Trophoblast cell (in vitro differentiated cells and primary cell): ENCODE data around the gene CGNL1.

Experiments used
- DNase-seq, 2 donors: peaks; one replicate each; pipeline ENCODE4 v3.0.0-alpha.2; 2016
- H2AFZ ChIP-seq: 2 replicates; pipeline ENCODE4 v1.6.1; 2013; ENCODE audit warnings: low read length, moderate library complexity, mild to moderate bottlenecking; ENCODE audit not compliant: insufficient read depth, poor library complexity
- H2AK5ac ChIP-seq: 2 replicates; pipeline ENCODE4 v1.6.1; 2013; ENCODE audit warnings: mild to moderate bottlenecking, low read length
- H2BK120ac ChIP-seq: 2 replicates; pipeline ENCODE4 v1.6.1; 2013; ENCODE audit warnings: low read length, mild to moderate bottlenecking, moderate library complexity; ENCODE audit not compliant: insufficient read depth, poor library complexity
- H2BK12ac ChIP-seq: 2 replicates; pipeline ENCODE4 v1.6.1; 2013; ENCODE audit warnings: mild to moderate bottlenecking, low read length, moderate library complexity
- H2BK5ac ChIP-seq: 2 replicates; pipeline ENCODE4 v1.6.1; 2013; ENCODE audit warnings: low read length, low read depth, moderate library complexity, mild to moderate bottlenecking; ENCODE audit not compliant: poor library complexity
- H3K14ac ChIP-seq: 2 replicates; pipeline ENCODE4 v1.6.1; 2013; ENCODE audit warnings: mild to moderate bottlenecking, low read length
- H3K18ac ChIP-seq: 2 replicates; pipeline ENCODE4 v1.6.1; 2013; ENCODE audit warnings: mild to moderate bottlenecking, low read length
- H3K23ac ChIP-seq: 2 replicates; pipeline ENCODE4 v1.6.1; 2013; ENCODE audit warnings: low read length
- H3K27ac ChIP-seq: 2 replicates; pipeline ENCODE4 v1.5.1; 2013; ENCODE audit warnings: low read depth, mild to moderate bottlenecking, inconsistent platforms, low read length, moderate library complexity
- H3K27me3 ChIP-seq: 2 replicates; pipeline ENCODE4 v1.6.1; 2013; ENCODE audit warnings: inconsistent platforms, mild to moderate bottlenecking, low read length, moderate library complexity; ENCODE audit not compliant: insufficient read depth
- H3K36me3 ChIP-seq, 2 experiments: 1 replicate in 1 of 2; 2 replicates in 1 of 2; pipeline ENCODE4 v1.6.1; 2013; ENCODE audit warnings: low read length in 2 of 2, mild to moderate bottlenecking in 2 of 2, moderate library complexity in 1 of 2; ENCODE audit not compliant: insufficient read depth in 2 of 2, control insufficient read depth in 1 of 2
- H3K4ac ChIP-seq: 2 replicates; pipeline ENCODE4 v1.6.1; 2013; ENCODE audit warnings: low read depth, mild to moderate bottlenecking, low read length, moderate library complexity
- H3K4me1 ChIP-seq, 2 experiments: 1 replicate in 1 of 2; 2 replicates in 1 of 2; pipeline ENCODE4 v1.6.1; 2013; ENCODE audit warnings: low read length in 2 of 2, mild to moderate bottlenecking in 2 of 2, moderate library complexity in 1 of 2; ENCODE audit not compliant: insufficient read depth in 2 of 2, control insufficient read depth in 1 of 2
- H3K4me2 ChIP-seq: 2 replicates; pipeline ENCODE4 v1.6.1; 2013; ENCODE audit warnings: inconsistent platforms, mild to moderate bottlenecking, low read length, moderate library complexity
- H3K4me3 ChIP-seq: 2 replicates; pipeline ENCODE4 v1.5.1; 2013; ENCODE audit warnings: mild to moderate bottlenecking, low read depth, low read length, inconsistent platforms
- H3K79me1 ChIP-seq: one replicate; pipeline ENCODE4 v1.6.1; 2013; ENCODE audit warnings: low read length
- H3K79me2 ChIP-seq: 2 replicates; pipeline ENCODE4 v1.6.1; 2013; ENCODE audit warnings: low read length, mild to moderate bottlenecking; ENCODE audit not compliant: control insufficient read depth, insufficient read depth, poor library complexity
- H3K9ac ChIP-seq: 2 replicates; pipeline ENCODE4 v1.6.1; 2013; ENCODE audit warnings: mild to moderate bottlenecking, low read length
- H3K9me3 ChIP-seq: 2 replicates; pipeline ENCODE4 v1.6.1; 2013; ENCODE audit warnings: low read depth, mild to moderate bottlenecking, control low read depth, inconsistent platforms, low read length; ENCODE audit not compliant: insufficient read depth
- H4K12ac ChIP-seq: 2 replicates; pipeline ENCODE4 v1.6.1; 2013; ENCODE audit warnings: low read depth, mild to moderate bottlenecking, low read length, moderate library complexity
- H4K8ac ChIP-seq: 2 replicates; pipeline ENCODE4 v1.6.1; 2013; ENCODE audit warnings: low read depth, mild to moderate bottlenecking, low read length, moderate library complexity
- H4K91ac ChIP-seq: one replicate; pipeline ENCODE4 v1.6.1; 2013; ENCODE audit warnings: low read depth, mild to moderate bottlenecking, low read length, moderate library complexity
- WGBS: extraction: QIAGEN DNeasy Blood & Tissue Kit; methylation state at CpG from one replicate; pipeline ENCODE4 v1.1.7; 2013; ENCODE audit warnings: missing lambda C conversion rate; ENCODE audit not compliant: insufficient read length, insufficient coverage; ENCODE audit errors: extremely low coverage; 5-methylcytosine and 5-hydroxymethylcytosine counted together

The CGNL1 gene

DNA sequence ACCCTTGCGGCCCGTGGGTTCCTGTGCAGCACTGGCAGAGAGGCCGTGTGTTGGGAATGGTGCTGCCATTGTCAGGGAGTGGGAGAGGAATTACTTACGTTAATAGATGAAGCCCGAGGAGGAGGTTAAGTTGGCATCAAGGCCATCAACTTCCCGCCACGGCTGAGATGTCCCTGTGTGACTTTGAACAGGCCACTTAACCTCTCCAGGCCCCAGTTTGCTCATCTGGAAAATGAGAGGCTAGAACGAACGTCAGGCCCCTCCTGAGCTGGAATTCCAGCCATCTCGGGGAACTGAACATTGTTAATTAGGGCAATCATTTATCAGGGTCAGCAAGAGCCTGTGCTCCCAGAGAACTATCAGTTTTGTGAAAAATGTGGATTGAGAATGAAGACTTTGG, 124.0 kb downstream of the CGNL1 start:
- Histone ChIP-seq H3K23ac (no peak overlapping the region), H3K27me3 (no peaks in the 10 kb centered on the region), H3K14ac (no peak overlapping the region), H3K79me2 (no peaks in the 10 kb centered on the region), H3K4ac (peak overlapping the region; percentile 22), H3K18ac (no peak overlapping the region), H3K4me1 (peaks cover 52 to 56% of the 10 kb centered on the region in 2 experiments), H3K27ac (no peak overlapping the region), H4K8ac (no peak overlapping the region), H3K9ac (no peak overlapping the region), H4K12ac (no peak overlapping the region), H2BK120ac (peak overlapping the region; percentile 13), H3K4me3 (no peak overlapping the region), H2BK5ac (no peak overlapping the region), H3K4me2 (no peak overlapping the region), H3K79me1 (peaks cover 29% of the 10 kb centered on the region), H2AFZ (no peak overlapping the region), H3K36me3 (no peaks in the 10 kb centered on the region), H2AK5ac (no peak overlapping the region), H4K91ac (no peak overlapping the region), H2BK12ac (peak overlapping the region; percentile 19), H3K9me3 (peaks cover 2% of the 10 kb centered on the region)
- no CpG with 5 or more reads among the region's 10 CpGs for WGBS
- no peak for DNase-seq

DNA sequence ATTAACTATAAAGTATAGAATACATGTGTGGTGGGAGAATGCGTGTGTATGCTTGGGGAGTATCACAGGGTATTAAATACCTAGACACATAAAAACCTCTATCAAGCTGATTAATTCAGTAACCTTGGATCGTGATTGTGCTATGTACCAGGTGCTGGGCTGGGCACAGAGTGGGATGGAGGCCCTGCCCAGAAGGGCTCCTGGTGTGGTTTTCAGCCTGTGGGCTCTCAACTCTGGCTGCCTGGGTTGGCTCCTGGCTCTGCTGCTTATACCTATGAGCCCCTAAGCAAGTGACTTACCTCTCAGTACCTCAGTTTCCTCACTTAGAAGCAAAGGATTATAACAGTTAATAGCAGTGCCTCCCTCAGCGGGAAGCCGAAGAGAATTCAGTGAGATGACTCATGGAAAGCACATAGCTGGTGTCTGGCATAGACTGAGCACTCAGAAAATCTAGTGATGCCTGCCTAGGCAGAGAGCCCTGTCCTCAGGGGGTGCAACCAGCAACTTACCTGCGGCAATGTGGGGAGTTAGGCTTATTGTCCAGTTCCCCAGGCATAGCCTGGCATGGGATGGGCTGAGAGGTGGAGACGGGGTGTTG, 124.8 kb downstream of the CGNL1 start:
- Histone ChIP-seq H2BK120ac (peak overlapping the region; percentile 48), H3K18ac (peak overlapping the region; percentile 31), H2BK5ac (peak overlapping the region; percentile 28), H3K79me2 (no peaks in the 10 kb centered on the region), H4K12ac (no peak overlapping the region), H2AK5ac (peak overlapping the region; percentile 36), H3K27me3 (no peaks in the 10 kb centered on the region), H3K27ac (peak overlapping the region; percentile 48), H3K14ac (peak overlapping the region; percentile 32), H3K9me3 (peaks cover 2% of the 10 kb centered on the region), H3K4me2 (no peak overlapping the region), H3K79me1 (peaks cover 33% of the 10 kb centered on the region), H3K4me3 (no peak overlapping the region), H3K9ac (no peak overlapping the region), H2BK12ac (peak overlapping the region; percentile 68), H4K91ac (peak overlapping the region; percentile 49), H3K4me1 (peaks cover 56 to 58% of the 10 kb centered on the region in 2 experiments), H3K36me3 (no peaks in the 10 kb centered on the region), H3K23ac (no peak overlapping the region), H3K4ac (peak overlapping the region; percentile 11), H2AFZ (no peak overlapping the region), H4K8ac (peak overlapping the region; percentile 12)
- no CpG with 5 or more reads among the region's 6 CpGs for WGBS
- DNase-seq, result no peak

DNA sequence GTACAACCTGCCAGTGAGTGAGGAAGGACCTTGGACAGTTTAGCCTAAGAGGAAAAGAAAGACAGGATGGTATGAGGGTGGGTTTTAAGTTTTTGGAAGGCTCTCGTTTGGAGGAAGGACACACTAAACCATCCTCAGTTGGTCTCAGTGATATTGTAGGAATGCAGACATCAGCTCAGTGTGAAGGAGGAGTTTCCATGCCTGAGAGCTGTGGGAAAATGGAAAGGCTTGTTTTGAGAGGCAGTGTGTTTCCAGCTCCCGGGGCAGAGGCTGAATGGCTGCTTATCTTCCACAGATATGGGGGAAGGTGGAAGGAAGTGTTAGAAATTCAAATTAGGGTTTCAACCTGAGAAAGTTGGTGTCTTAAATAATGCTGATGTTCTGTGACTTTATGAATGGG, 125.8 kb downstream of the CGNL1 start:
- no peak overlapping the region for H2AFZ ChIP-seq
- H3K4ac ChIP-seq, result no peak overlapping the region
- H4K8ac ChIP-seq, result no peak overlapping the region
- no peak overlapping the region for H4K12ac ChIP-seq
- H3K14ac ChIP-seq, result no peak overlapping the region
- no CpG with 5 or more reads among the region's 2 CpGs for WGBS
- H2BK5ac ChIP-seq, result no peak overlapping the region
- no peak for DNase-seq
- H2BK12ac ChIP-seq, result no peak overlapping the region
- H3K18ac ChIP-seq, result no peak overlapping the region
- H3K79me2 ChIP-seq, result no peaks in the 10 kb centered on the region
- H3K27me3 ChIP-seq, result no peaks in the 10 kb centered on the region
- peaks cover 2% of the 10 kb centered on the region for H3K9me3 ChIP-seq
- peak overlapping the region; percentile 48 for H2BK120ac ChIP-seq
- H3K36me3 ChIP-seq, result no peaks in the 10 kb centered on the region
- peaks cover 28% of the 10 kb centered on the region for H3K79me1 ChIP-seq
- peak overlapping the region; percentile 48 for H3K27ac ChIP-seq
- H2AK5ac ChIP-seq, result no peak overlapping the region
- no peak overlapping the region for H3K9ac ChIP-seq
- H3K4me3 ChIP-seq, result no peak overlapping the region
- H3K4me1 ChIP-seq, result peaks cover 48 to 52% of the 10 kb centered on the region in 2 experiments
- H3K23ac ChIP-seq, result no peak overlapping the region
- no peak overlapping the region for H4K91ac ChIP-seq
- H3K4me2 ChIP-seq, result no peak overlapping the region

DNA sequence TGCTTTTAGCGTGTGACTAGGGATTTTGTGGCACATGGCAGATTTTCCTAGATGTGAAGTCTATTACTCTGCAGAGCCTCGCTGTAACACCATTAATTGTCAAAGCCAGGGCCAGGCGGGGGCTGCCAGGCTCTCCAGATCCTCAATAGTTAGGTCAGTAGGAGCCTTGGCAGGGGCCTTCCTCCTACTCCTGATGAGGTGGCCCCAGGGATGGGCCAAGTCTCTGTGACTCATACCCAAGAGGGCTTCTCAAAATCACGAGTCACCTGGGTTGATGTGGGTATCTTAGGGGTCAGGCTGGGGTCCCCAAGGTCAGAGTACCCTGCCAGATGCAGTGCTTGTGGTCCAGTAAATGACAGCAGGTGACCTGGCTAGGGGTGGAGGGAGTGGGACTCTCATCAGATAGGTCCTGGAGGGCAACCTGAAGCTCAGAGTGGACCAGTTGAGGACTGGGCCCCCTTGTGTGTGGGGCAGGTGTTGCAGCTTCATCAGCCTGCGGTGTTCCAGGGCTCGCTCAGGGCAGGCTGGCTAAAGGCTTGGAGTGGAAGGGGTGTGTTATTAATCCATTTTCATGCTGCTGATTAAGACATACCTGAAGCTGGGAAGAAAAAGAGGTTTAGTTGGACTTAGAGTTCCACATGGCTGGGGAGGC, 126.9 kb downstream of the CGNL1 start:
- Histone ChIP-seq H4K8ac (no peak overlapping the region), H3K18ac (peak overlapping the region; percentile 4)
- no CpG with 5 or more reads among the region's 6 CpGs for WGBS

More for the DNA sequence above, 126.9 kb downstream of the CGNL1 start:
- Histone ChIP-seq H2BK5ac (no peak overlapping the region), H4K91ac (peak overlapping the region; percentile 8), H3K9ac (no peak overlapping the region), H3K79me1 (peaks cover 23% of the 10 kb centered on the region), H4K12ac (no peak overlapping the region), H3K23ac (no peak overlapping the region), H2BK12ac (peak overlapping the region; percentile 24), H2AFZ (no peak overlapping the region), H3K27ac (no peak overlapping the region), H3K14ac (peak overlapping the region; percentile 1), H3K36me3 (no peaks in the 10 kb centered on the region), H3K27me3 (no peaks in the 10 kb centered on the region), H3K4ac (no peak overlapping the region), H3K4me2 (no peak overlapping the region), H3K9me3 (peaks cover 2% of the 10 kb centered on the region), H2BK120ac (peak overlapping the region; percentile 1), H3K4me1 (peaks cover 43 to 46% of the 10 kb centered on the region in 2 experiments), H3K4me3 (no peak overlapping the region), H3K79me2 (no peaks in the 10 kb centered on the region), H2AK5ac (peak overlapping the region; percentile 5)
- DNase-seq, result no peak
